GM23338 (cell line): ENCODE measurements around the gene MCUB. TPM values are rescaled to one million over a fixed set of nuclear protein-coding genes. Genes with fewer than 3 reads are reported as not detected.

ENCODE experiments used
- ATAC-seq: fragments of 200-7000 bp; cut with Tn5 transposase; 3 replicates; pipeline ENCODE4 v1.9.1; 2020
- DNase-seq: peaks from one replicate; pipeline ENCODE4 v3.0.0-alpha.2; 2015; ENCODE audit warnings: low spot score
- H2AFZ ChIP-seq: fragments of 200-600 bp; sonication (generic); 2 replicates; pipeline ENCODE4 v1.8.0; 2016; ENCODE audit warnings: antibody characterized with exemption, mild to moderate bottlenecking, moderate library complexity
- H3F3A ChIP-seq: fragments of 200-600 bp; sonication (generic); replicated peaks from 2 replicates; pipeline ENCODE4 v1.8.0; 2017; ENCODE audit warnings: antibody characterized with exemption, mixed run types, low read depth
- H3K27ac ChIP-seq: fragments of 200-600 bp; sonication (generic); 2 replicates; pipeline ENCODE4 v1.6.1; 2016; ENCODE audit warnings: low read depth
- H3K27me3 ChIP-seq: fragments of 200-600 bp; sonication (generic); 2 replicates; pipeline ENCODE4 v1.8.0; 2016; ENCODE audit warnings: mild to moderate bottlenecking, mixed run types, moderate library complexity; ENCODE audit not compliant: insufficient read depth
- H3K36me3 ChIP-seq: fragments of 200-600 bp; sonication (generic); 2 replicates; pipeline ENCODE4 v1.8.0; 2016; ENCODE audit warnings: mild to moderate bottlenecking; ENCODE audit not compliant: insufficient read depth
- H3K4me1 ChIP-seq: fragments of 200-600 bp; sonication (generic); 2 replicates; pipeline ENCODE4 v1.8.0; 2016; ENCODE audit warnings: mild to moderate bottlenecking, moderate library complexity; ENCODE audit not compliant: insufficient read depth
- H3K4me2 ChIP-seq: fragments of 200-600 bp; sonication (generic); 2 replicates; pipeline ENCODE4 v1.7.1; 2017; ENCODE audit warnings: mixed run types
- H3K4me3 ChIP-seq: fragments of 200-600 bp; sonication (generic); 2 replicates; pipeline ENCODE4 v1.6.1; 2016; ENCODE audit warnings: mixed run types
- H3K79me2 ChIP-seq: fragments of 200-600 bp; sonication (generic); replicated peaks from 2 replicates; pipeline ENCODE4 v1.8.0; 2017; ENCODE audit warnings: mild to moderate bottlenecking; ENCODE audit not compliant: insufficient read depth
- H3K9me2 ChIP-seq: fragments of 200-600 bp; sonication (generic); 2 replicates; pipeline ENCODE4 v1.8.0; 2017; ENCODE audit not compliant: insufficient read depth
- H4K20me1 ChIP-seq: fragments of 200-600 bp; sonication (generic); replicated peaks from 2 replicates; pipeline ENCODE4 v1.8.0; 2017; ENCODE audit warnings: mild to moderate bottlenecking; ENCODE audit not compliant: insufficient read depth
- H3K27ac Mint-ChIP-seq: 2 replicates; pipeline ENCODE4 v1.8.0; 2020; ENCODE audit warnings: inconsistent platforms, mild to moderate bottlenecking, moderate library complexity, mixed read lengths
- H3K27me3 Mint-ChIP-seq: 3 replicates; pipeline ENCODE4 v1.8.0; 2022; ENCODE audit warnings: low read depth, mild to moderate bottlenecking, moderate library complexity, mixed read lengths, inconsistent platforms; ENCODE audit not compliant: insufficient read depth, poor library complexity
- H3K36me3 Mint-ChIP-seq: 3 replicates; pipeline ENCODE4 v1.8.0; 2021; ENCODE audit warnings: low read depth, mild to moderate bottlenecking, inconsistent platforms, moderate library complexity, mixed read lengths
- H3K4me1 Mint-ChIP-seq: 3 replicates; pipeline ENCODE4 v1.8.0; 2020; ENCODE audit warnings: mild to moderate bottlenecking, inconsistent platforms, mixed read lengths
- H3K4me3 Mint-ChIP-seq: 3 replicates; pipeline ENCODE4 v1.8.0; 2021; ENCODE audit warnings: moderate library complexity, mild to moderate bottlenecking, inconsistent platforms, mixed read lengths
- H3K9me3 Mint-ChIP-seq: 3 replicates; pipeline ENCODE4 v1.8.0; 2020; ENCODE audit warnings: moderate library complexity, mild to moderate bottlenecking, inconsistent platforms, mixed read lengths
- CREB1 ChIP-seq: fragments of 250-450 bp; sonication (Bioruptor Pico); IDR thresholded peaks from 2 replicates; pipeline ENCODE4 v1.5.0; 2020; ENCODE audit warnings: low read depth, mild to moderate bottlenecking, moderate library complexity
- ETS1 ChIP-seq: IDR thresholded peaks from 2 replicates; pipeline ENCODE4 v1.6.1; 2016; ENCODE audit warnings: antibody characterized with exemption
- EZH2phosphoT487 ChIP-seq: fragments of 200-600 bp; sonication (generic); IDR thresholded peaks from one replicate; pipeline ENCODE4 v1.8.1; 2018; ENCODE audit warnings: antibody characterized with exemption; ENCODE audit not compliant: unreplicated experiment
- JUNB ChIP-seq: IDR thresholded peaks from one replicate; pipeline ENCODE4 v1.6.1; 2016; ENCODE audit warnings: antibody characterized with exemption; ENCODE audit not compliant: unreplicated experiment
- NANOG ChIP-seq: IDR thresholded peaks from 2 replicates; pipeline ENCODE4 v1.6.1; 2016; ENCODE audit warnings: antibody characterized with exemption, borderline replicate concordance
- POLR2AphosphoS5 ChIP-seq: IDR thresholded peaks from 2 replicates; pipeline ENCODE4 v1.6.1; 2016; ENCODE audit warnings: antibody characterized with exemption, low read depth
- ZNF114 ChIP-seq: fragments of 250-450 bp; sonication (Bioruptor Pico); IDR thresholded peaks from 2 replicates; pipeline ENCODE4 v1.5.0; 2020; ENCODE audit warnings: mild to moderate bottlenecking, moderate library complexity
- polyA plus RNA-seq: library from polyadenylated mRNA; unstranded; fragments of >200 nt; fragmentation: Nextera tagmentation; extraction: Ambion mirVana; gene quantifications from 2 replicates; pipeline ENCODE4 v1.2.1, GENCODE V29; 2016
- total RNA-seq: library from RNA; depleted of rRNA; stranded (reverse); fragments of >200 nt; shearing (Covaris generic); gene quantifications from 2 replicates; pipeline ENCODE4 v1.2.3, GENCODE V29; 2014
- TF ChIP-seq, protein P1 (sequence below): fragments of 250-450 bp; sonication (Bioruptor Pico); IDR thresholded peaks from 2 replicates; pipeline ENCODE4 v1.5.0; 2020; ENCODE audit warnings: mild to moderate bottlenecking, moderate library complexity

The MCUB gene
- total and polyA plus RNA-seq, 2 experiments from 2014 or later = 21.7 to 97.9 TPM

GRCh38 chr4:109701566-109702410, 141.7 kb downstream of the MCUB start:
- peaks cover 22% of the 10 kb centered on the region for H3K4me1 Mint-ChIP-seq
- Histone ChIP-seq H3K27me3 (no peaks in the 10 kb centered on the region), H3K9me2 (no peaks in the 10 kb centered on the region), H3K79me2 (peaks cover 30% of the 10 kb centered on the region), H3K27ac (peak overlapping the region; percentile 88), H3K4me3 (peak overlapping the region; percentile 92), H3K36me3 (no peaks in the 10 kb centered on the region), H3F3A (peaks cover 11% of the 10 kb centered on the region; the same call in 1 of the 2 replicates), H3K4me2 (peak overlapping the region; percentile 93), H3K4me1 (peaks cover 16% of the 10 kb centered on the region), H2AFZ (peak overlapping the region; percentile 94), H4K20me1 (peaks cover 3% of the 10 kb centered on the region; the same call in 1 of the 2 replicates)
- H3K36me3 Mint-ChIP-seq = peaks cover 28% of the 10 kb centered on the region
- no peaks in the 10 kb centered on the region; the same call in 2 of the 3 replicates for H3K9me3 Mint-ChIP-seq
- ATAC-seq = peak; percentile 54
- peak; percentile 58 for DNase-seq
- H3K27ac Mint-ChIP-seq = peak overlapping the region; percentile 95
- peaks cover 10% of the 10 kb centered on the region for H3K27me3 Mint-ChIP-seq
- TF ChIP-seq, protein P1, sequence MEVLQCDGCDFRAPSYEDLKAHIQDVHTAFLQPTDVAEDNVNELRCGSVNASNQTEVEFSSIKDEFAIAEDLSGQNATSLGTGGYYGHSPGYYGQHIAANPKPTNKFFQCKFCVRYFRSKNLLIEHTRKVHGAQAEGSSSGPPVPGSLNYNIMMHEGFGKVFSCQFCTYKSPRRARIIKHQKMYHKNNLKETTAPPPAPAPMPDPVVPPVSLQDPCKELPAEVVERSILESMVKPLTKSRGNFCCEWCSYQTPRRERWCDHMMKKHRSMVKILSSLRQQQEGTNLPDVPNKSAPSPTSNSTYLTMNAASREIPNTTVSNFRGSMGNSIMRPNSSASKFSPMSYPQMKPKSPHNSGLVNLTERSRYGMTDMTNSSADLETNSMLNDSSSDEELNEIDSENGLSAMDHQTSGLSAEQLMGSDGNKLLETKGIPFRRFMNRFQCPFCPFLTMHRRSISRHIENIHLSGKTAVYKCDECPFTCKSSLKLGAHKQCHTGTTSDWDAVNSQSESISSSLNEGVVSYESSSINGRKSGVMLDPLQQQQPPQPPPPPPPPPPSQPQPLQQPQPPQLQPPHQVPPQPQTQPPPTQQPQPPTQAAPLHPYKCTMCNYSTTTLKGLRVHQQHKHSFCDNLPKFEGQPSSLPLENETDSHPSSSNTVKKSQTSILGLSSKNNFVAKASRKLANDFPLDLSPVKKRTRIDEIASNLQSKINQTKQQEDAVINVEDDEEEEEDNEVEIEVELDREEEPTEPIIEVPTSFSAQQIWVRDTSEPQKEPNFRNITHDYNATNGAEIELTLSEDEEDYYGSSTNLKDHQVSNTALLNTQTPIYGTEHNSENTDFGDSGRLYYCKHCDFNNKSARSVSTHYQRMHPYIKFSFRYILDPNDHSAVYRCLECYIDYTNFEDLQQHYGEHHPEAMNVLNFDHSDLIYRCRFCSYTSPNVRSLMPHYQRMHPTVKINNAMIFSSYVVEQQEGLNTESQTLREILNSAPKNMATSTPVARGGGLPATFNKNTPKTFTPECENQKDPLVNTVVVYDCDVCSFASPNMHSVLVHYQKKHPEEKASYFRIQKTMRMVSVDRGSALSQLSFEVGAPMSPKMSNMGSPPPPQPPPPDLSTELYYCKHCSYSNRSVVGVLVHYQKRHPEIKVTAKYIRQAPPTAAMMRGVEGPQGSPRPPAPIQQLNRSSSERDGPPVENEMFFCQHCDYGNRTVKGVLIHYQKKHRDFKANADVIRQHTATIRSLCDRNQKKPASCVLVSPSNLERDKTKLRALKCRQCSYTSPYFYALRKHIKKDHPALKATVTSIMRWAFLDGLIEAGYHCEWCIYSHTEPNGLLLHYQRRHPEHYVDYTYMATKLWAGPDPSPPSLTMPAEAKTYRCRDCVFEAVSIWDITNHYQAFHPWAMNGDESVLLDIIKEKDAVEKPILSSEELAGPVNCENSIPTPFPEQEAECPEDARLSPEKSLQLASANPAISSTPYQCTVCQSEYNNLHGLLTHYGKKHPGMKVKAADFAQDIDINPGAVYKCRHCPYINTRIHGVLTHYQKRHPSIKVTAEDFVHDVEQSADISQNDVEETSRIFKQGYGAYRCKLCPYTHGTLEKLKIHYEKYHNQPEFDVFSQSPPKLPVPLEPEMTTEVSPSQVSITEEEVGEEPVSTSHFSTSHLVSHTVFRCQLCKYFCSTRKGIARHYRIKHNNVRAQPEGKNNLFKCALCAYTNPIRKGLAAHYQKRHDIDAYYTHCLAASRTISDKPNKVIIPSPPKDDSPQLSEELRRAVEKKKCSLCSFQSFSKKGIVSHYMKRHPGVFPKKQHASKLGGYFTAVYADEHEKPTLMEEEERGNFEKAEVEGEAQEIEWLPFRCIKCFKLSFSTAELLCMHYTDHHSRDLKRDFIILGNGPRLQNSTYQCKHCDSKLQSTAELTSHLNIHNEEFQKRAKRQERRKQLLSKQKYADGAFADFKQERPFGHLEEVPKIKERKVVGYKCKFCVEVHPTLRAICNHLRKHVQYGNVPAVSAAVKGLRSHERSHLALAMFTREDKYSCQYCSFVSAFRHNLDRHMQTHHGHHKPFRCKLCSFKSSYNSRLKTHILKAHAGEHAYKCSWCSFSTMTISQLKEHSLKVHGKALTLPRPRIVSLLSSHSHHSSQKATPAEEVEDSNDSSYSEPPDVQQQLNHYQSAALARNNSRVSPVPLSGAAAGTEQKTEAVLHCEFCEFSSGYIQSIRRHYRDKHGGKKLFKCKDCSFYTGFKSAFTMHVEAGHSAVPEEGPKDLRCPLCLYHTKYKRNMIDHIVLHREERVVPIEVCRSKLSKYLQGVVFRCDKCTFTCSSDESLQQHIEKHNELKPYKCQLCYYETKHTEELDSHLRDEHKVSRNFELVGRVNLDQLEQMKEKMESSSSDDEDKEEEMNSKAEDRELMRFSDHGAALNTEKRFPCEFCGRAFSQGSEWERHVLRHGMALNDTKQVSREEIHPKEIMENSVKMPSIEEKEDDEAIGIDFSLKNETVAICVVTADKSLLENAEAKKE (CRISPR knock-in tag) = no peak
- TF ChIP-seq EZH2phosphoT487 = no peak
- no peak for TF ChIP-seq JUNB
- TF ChIP-seq POLR2AphosphoS5 = no peak; the same call in 1 of the 2 replicates
- TF ChIP-seq CREB1 (CRISPR knock-in tag) = no peak
- TF ChIP-seq NANOG = no peak
- TF ChIP-seq ZNF114 (CRISPR knock-in tag) = no peak
- TF ChIP-seq ETS1 = no peak
- peak overlapping the region; percentile 89 for H3K4me3 Mint-ChIP-seq
